NCI-H2107 treated with DMSO at 0.1 percent for 48 hours (cell line): ENCODE results near the gene POLR2J.
"Not testable (repeated sequence)": the region's sequence is repeated elsewhere in the genome, so short reads cannot be mapped to it uniquely, and the experiment has no call there.

ENCODE experiments used
- DNase-seq: peaks from one replicate; lab custom pipeline; 2025; ENCODE audit not compliant: unreplicated experiment; lab: John Stamatoyannopoulos, UW

Gene POLR2J

DNA sequence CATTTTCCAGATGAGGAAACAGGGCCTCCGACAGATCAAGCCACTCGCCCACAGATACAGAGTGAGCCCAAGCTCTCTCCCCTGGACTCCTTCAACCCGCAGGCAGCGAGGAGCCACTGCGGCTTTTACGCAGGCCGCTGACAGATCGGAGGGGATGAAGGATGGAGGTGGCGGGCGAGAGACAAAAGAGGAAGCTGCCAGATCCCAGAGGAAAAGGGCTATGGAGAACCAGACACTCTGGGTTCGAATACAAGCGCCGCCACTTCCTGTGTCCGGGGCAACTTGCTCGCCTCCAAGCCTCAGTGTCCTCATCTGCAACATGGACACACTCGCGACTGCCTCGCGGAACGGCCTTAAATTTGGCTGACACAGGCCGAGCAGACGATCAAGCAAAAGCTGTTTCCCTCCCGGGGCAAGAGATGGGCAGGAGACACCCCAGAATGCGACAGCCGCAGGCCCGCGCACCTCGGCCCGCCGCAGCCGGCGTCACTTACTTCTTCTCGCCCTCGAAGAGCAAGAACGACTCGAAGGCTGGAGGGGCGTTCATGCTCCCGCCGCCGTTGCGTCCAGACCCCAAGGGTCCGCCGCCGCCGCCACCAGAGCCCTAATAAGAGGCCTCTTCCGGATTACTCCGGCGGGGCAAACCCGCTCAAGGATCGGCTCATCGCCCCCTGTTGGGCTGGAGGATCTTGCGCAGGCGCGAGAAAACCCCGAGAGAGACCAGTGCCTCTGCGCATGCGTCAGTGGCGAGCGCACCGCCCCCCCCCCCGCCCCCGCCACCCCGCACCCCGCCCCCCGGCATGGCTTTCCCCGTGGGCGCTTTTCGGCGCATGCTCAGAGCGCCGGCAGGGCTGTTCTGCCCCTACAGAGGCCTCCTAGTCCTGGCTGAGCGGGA is at the start of gene POLR2J:
POLR2J (minus strand) TSS at position 609 of the 895 bp plus-strand sequence; CDS start at position 547, 62 bp downstream.
- not testable (repeated sequence) for DNase-seq

DNA sequence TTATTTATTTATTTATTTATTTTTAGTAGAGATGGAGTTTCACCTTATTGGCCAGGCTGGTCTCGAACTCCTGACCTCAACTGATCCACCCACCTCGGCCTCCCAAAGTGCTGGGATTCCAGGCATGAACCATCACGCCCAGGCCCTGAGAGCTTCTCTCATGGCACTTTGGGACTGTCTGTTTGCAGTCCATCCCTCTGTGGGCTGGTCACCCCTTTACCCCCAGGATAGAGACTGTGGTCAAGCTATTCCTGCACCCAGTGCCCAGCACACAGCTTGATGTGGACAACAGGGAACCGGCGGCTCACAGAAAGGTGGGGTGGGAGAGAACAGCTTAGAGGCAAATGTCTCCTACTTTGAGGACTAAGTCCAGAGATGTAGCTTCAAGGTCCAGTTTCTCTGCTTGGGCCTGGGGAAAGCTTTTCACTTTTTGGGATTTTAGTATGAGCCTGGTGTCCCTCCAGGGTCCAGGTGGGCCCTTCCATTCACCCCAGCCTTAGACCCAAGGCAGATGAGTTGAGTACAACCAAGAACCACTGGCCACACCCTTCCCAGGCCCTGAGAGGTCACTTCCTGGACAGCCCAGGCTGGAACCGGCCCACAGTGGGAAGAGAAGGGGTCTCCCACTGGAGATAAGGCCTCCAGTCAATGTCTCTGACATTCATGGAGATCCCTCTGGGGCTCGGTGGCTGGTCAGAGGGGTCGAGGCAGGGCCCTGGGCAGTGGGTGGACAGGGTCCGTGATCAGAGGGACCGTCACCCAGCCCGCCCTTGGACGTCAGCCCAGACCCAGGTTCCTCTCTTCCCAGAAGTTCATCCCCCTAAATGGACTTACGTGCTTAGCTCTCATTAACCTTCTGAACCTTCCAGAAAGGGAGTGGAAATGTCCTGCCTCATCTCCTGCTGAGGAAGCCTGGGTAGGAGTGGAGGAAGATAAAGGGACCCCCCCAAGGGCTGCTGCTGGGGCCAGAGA is 49.4 kb upstream of the POLR2J start:
- not testable (repeated sequence) for DNase-seq

DNA sequence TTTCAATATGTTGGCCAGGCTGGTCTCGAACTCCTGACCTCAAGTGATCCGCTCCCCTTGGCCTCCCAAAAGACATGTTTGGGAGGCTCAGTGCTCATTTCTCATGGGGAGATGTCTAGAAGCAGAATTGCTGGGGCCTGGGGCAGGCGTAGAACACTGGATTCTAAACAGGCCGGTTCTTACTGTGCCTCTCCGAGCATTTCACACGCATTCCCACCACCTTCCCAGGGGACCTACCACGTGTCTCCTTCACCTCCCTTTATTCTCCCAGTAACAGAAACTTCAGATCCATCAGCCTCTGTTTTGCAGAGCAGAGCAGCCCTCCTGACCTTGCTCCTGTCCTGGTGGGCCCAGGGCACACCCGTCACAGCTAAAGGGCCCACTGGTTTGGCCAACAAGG is 48.5 kb upstream of the POLR2J start:
- not testable (repeated sequence) for DNase-seq

DNA sequence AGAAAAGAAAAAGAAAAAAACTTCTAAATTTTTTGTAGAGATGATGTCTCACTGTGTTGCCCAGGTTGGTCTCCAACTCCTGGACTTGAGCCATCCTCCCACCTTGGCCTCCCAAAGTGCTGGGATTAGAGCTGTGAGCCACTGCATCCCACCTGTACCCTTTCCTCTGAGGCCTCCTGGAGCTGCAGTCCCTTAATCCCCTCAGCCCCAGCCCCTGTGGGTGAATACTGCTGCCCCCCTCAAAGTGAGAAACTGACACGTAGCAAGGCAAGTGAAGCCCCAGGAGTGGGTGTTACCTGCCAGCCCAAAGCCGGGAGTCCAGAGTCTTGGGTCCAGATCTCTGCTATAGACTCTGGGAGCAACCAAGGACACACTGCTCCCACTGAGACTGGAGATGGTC is 46.1 kb upstream of the POLR2J start:
- not testable (repeated sequence) for DNase-seq

DNA sequence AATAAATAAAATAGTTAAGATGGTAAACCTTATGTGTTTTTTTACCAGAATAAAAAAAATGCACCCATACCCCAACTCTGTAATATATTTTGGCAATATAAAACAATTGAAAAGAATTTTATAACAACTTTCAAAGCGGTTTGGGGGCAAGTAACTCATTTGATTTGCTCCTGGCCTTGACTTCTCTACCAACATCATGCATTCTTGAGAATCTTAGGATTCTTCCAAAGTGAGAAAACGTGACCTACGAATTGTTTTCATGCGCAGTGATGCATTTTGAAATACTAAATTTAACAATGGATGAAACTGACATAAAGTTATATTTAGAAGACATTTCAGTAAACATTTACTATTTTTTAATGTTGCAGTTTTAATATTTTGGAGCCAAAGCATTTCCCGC is 42.1 kb upstream of the POLR2J start:
- DNase-seq, result not testable (repeated sequence)

DNA sequence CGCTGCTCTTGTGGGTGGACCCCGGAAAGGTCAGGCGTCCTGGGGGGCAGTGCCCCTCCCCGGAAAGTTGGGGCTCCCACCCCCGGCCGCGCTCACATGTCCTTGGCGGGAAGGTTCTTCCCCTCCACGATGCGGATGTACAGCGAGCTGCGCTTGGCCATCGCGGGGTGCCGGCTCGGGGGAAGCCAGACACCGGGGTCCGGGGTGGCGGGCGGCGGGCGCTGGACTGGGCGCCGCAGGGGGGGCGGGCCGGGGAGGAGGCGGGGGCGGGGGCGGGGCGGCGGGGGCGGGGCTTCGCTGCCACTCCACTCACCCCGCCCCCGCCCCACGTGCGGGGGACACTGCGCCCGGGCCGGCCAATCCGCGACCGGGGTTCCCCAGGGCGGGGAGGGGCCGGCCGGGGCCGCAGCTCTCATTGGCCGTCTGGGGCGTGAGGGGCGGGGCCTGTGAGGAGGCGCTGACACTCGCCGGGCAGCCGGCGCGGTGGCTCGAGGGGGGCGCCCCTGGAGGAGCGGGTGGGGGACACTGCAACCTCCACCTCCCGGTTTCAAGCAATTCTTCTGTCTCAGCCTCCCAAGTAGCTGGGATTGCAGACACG is 38.9 kb upstream of the POLR2J start, which contains the start of gene RASA4B:
RASA4B (minus strand) TSS at position 228 of the 598 bp plus-strand sequence; CDS start at position 161, 67 bp downstream.
- not testable (repeated sequence) for DNase-seq

DNA sequence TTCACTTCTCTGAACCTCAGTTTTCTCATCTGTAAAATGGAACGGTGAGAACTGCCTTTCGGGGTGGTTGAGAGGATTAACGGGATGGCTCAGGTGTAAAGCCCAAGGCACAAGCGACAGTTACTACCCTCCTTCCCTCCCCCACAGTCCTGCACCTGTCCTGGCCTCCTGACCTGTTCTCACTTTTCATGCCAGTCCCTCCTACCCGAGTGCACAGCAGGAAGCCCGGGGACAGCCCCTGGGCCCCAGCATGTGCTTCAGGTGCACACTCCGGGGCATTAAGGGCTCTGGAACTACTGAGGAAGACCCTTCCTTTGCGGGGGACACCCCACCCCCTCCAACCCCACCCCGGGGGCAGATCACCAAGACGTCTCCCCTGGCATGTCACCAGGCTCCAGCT is 38.2 kb upstream of the POLR2J start:
- DNase-seq, result not testable (repeated sequence)

DNA sequence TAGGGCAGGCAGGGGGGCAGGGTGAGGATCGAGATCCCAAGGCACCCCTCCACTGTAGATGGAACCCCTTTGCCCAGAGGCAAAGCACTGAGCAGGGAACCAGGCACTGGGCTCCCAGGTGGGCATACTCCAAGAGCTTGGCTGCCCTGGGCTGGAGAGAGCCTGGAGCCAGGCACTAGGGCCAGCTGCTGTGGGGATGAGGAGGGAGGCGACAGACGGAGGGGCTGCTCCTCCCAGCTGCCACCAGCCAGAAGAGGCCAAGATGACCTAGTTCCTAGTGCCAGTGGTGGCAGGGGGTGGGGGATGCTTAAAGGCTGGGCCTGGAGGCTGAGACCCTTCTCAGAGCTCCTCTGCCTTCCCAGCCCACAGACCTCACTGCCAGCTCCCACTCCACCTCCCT is 37.2 kb upstream of the POLR2J start:
- not testable (repeated sequence) for DNase-seq

DNA sequence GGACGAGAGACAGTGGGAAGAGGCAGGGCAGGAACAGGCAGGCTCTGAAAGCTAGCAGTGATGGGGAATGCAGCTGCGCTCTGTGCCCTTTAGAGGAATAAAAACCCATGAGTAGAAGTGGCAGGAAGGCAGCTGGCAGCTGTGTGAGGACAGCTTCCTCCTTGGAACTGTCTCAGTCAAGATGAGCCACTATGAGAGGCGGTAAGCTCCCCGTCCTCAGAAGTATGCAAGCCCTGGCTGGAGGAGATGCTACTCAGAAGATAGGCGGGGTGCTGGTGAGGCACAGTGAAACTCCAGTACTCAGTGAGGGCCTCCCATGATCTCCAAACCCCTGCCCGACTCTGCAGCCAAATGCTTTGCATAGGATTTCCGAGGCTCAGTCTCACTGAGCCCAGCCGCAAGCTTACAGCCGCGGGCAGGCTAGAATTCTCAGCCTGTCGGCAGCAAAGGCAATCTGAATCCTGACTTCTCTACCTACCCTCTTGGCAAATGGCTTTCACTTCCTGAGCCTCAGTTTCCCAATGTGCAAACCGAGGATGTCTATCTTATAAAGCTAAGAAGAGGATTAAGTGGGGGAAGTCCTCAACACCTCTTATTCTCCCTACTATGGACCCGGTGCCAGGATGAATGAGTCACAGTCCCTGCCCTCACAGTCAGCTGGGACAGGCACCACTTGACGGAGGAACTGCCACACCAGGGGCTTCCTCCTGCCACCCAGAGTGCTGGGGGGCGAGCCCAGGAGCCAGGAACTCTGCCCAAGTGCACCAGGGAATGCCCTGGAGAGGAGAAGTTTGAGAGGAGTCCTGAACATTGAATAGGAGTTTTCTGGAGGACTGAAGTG is 36.4 kb upstream of the POLR2J start:
- DNase-seq, result not testable (repeated sequence)

DNA sequence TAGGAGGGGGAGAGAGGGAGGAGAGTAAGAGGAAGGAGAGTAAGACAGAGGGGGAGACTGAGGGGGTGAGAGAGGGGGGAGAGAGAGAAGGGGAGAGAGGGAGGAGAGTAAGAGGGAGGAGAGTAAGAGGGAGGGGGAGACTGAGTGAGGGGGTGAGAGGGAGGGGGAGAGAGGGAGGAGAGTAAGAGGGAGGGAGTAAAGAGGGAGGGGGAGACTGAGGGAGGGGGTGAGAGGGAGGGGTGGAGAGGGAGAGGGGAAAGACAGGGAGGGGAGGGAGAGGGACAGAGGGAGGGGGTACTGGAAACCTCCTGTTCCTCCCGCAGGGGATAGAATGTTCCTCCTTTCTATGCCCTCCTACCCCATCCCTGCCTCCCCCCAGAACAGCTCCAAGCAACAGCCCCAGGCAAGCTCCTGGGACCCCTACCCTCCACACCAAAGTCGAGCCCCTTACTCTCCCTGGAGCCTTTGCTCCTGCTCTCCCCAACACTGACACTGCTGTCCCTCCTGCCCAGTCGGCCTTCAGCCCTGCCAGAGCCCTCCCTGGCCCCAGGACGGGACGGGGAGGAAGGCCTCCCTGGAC is 34.0 kb upstream of the POLR2J start:
- not testable (repeated sequence) for DNase-seq

DNA sequence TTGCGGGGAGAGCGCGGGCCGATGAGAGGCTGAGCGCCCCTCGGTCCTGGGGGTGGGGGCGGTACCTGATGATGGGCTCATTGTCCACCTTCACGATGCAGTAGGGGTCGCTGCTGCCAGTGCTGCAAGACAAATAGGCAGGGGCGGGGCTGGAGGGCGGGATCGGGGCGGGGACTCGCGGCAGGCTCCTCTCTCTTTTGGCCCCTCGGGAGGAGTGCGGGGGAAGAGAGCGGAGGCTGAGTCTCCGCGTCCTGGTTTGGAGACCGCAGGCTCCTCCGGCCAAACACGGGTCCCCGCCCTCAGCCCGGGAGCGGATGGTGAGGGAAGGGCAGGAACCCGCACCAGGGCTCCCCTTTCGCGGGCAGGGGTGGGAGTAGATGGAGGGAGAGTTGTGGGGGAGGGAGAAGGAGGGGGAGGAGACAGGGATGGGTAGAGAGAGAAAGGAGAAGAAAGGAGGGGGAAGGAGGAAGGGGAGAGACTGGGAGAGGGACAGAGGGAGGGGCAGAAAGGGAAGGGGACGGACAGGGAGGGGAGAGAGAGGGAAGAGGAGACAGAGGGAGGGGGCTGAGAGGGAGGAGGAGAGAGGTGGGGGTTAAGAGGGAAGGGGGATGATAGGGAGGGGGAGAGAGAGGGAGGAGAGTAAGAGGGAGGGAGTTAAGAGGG is 33.3 kb upstream of the POLR2J start:
- DNase-seq, result not testable (repeated sequence)

DNA sequence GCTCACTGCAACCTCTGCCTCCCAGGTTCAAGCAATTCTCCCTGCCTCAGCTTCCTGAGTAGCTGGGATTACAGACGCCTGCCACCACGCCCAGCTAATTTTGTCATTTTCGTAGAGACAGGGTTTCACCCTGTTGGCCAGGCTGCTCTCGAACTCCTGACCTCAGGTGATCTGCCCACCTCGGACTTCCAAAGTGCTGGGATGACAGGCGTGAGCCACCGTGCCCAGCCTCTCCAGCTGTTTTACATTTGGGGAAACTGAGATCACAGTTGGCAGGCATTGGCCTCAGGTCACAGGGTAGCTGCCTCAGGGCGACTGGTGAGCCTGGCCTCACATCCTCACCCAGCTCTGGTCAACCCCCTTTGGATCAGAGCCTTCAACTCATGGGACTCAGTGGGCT is 31.9 kb upstream of the POLR2J start:
- DNase-seq, result not testable (repeated sequence)

DNA sequence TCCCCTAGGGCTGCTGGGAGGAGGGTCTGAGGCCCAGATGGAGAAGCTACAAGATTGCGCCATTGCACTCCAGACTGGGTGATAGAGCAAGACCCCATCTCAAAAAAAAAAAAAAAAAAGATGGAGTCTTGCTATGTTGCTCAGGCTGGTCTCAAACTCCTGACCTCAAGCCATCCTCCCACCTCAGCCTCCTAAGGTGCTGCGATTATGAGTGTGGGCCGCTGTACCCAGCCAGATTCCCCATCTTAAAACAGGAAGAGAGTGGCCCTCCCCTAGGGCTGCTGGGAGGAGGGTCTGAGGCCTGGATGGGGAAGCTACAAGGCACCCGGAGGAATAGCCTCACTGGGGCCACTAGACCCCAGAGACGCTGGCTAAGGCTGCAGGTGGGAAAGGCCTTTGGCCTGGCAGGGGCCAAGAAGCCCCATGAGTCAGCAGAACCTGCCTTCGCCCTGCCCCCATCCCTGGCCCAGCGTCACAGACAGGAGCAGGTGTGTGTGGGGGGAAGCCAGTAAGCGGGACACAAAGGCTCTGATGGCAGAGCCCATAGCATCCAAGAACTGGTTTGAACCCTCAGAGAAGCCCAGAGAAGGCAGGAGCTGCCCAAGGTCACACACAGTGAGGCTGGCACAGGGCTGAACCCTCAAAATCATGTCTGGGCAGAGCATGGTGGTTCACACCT is 28.8 kb upstream of the POLR2J start:
- not testable (repeated sequence) for DNase-seq

DNA sequence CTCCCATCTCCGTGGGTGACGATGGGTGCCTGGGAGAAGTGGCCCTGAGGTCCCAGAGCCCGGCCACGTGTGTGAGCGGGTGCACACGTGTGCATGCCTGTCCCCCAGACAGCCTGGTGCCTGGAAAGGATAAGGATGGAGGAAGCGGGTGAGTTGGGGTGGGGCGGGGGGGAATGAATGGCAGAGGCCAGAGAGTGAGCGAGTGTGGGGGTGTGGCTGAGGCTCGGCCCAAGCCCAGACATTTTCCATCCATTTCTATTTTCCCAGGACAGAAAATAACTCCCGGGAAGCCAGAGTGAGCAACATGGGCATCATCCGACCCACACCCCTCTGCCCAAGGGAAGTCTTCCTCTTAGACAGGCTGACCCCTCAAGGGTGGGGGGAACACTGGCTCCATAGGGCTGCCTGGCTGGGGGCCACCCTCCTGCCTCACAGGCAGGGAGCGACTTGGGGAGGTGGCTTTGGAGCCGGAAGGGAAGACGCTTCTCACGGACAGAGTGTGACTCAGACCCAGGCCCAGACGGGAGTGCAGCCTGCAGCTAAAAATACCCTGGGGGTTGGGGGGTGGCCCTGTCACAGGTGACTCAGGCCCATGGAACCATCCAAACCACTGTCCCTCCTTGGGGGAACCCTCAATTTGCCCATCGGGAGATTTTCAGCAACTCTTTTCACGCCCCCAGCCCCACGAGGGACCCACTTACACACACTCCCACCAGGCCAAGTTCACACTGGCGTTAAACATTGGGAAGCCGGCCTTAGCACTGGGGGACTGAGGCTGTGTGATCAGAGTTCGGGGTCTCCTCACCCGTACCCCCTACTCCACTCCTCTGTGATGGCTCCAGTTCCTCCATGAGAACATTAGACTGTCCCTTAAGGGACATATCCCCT is 26.8 kb upstream of the POLR2J start:
- DNase-seq, result not testable (repeated sequence)

DNA sequence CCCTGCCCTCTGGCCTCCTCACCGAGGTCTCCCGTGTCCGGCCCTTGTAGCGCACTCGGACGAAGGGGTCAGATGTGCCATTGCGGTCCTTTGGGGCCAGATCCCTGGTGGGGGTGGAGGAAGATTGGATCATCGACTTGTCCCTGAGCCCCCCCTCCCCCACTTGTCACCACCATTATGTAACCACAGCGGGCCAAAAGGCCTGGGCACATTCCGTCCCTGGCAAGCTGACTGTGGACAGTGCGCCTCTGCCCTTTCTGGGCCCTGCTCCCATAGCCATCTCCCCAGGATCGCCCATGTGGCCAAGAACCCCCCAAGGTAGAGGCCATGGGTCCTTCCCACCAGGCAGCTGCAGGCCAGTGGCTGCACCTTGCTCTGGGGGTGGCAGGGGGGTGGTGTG is 24.4 kb upstream of the POLR2J start:
- DNase-seq, result not testable (repeated sequence)

DNA sequence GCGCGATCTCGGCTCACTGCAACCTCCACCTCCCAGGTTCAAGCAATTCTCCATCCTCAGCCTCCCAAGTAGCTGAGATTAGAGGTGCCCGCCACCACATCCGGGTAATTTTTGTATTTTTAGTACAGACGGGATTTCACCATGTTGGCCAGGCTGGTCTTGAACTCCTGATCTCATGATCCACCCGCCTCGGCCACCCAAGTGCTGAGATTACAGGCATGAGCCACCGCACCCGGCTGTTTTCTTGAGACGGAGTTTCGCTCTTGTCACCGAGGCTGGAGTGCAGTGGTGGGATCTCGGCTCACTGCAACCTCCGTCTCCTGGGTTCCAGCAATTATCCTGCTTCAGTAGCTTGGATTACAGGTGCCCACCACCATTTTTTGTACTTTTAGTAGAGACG is 19.6 kb upstream of the POLR2J start:
- not testable (repeated sequence) for DNase-seq

DNA sequence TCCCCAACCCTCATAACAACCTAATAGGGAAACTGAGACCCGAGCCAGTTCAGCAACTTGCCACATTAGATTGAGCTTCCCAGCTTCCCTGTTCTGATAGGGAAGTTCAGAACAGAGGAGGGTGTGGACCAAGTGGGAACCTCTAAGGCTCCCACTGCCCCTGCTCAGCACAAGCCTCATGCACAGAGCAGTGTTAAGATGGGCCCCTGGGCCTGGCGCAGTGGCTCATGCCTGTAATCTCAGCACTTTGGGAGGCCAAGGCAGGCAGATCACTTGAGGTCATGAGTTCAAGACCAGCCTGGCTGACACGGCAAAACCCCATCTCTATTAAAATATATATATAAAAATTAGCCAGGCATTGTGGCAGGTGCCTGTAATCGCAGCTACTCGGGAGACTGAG is 18.6 kb upstream of the POLR2J start:
- not testable (repeated sequence) for DNase-seq

DNA sequence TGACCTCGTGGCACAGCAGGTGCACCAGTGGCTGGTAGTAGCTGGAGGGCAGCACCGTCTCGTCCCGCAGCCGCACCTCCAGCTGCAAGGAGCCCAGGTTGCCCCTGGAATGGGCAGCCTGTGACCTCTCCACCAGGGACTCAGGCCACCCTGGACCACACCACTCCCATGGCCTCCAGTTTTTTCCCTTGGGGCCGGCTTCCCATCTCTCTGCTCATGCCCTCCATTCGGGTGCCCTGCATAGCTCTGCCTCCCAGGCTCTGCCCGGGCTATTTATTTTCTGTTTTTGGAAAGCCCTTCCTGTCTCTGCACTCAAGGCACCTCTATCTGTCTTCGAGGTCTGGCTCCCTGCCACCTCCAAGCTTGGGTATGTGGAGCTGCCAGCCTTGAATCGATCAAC is 18.1 kb upstream of the POLR2J start:
- DNase-seq, result not testable (repeated sequence)
